GM21619 (cell line): ENCODE results near the gene TCF3.
"Not testable (repeated sequence)": the region's sequence is repeated elsewhere in the genome, so short reads cannot be mapped to it uniquely, and the experiment has no call there.

Experiments
- ATAC-seq: cut with Tn5 transposase; IDR thresholded peaks from one replicate; pipeline ENCODE4 v1.9.1; 2021; ENCODE audit not compliant: unreplicated experiment

TCF3 gene

DNA sequence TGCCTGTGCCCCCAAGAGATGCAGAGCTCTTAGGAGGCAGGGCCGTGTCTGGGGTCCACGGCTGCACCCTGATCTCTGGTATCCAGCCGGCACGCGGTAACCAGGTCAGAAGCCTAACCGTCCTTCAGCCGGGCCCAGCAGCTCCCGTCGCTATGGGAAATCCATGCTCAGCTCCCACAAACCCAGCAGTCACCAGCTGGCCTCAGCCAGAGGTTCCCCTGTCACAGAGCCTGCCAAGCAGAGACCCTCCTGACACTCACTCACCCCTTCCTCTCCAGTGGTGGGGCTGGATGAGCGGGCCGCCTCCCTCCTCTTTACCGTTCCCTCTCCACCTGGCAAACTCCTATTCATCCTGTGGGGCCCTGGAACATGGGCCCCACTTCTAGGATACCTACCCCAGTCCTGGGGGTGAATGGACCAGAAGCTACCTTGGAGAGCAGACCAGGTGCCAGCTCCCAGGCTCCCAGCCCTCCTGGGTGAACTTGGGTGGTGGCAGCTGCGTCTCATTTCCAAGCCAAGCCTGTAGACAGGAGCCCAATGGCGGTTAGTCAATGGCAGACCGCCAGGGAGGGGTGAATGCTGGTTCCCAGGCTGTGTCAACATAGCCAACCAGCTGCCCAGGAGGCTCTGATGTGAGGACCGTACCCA is 21.4 kb upstream of the TCF3 start:
- ATAC-seq: no peak

DNA sequence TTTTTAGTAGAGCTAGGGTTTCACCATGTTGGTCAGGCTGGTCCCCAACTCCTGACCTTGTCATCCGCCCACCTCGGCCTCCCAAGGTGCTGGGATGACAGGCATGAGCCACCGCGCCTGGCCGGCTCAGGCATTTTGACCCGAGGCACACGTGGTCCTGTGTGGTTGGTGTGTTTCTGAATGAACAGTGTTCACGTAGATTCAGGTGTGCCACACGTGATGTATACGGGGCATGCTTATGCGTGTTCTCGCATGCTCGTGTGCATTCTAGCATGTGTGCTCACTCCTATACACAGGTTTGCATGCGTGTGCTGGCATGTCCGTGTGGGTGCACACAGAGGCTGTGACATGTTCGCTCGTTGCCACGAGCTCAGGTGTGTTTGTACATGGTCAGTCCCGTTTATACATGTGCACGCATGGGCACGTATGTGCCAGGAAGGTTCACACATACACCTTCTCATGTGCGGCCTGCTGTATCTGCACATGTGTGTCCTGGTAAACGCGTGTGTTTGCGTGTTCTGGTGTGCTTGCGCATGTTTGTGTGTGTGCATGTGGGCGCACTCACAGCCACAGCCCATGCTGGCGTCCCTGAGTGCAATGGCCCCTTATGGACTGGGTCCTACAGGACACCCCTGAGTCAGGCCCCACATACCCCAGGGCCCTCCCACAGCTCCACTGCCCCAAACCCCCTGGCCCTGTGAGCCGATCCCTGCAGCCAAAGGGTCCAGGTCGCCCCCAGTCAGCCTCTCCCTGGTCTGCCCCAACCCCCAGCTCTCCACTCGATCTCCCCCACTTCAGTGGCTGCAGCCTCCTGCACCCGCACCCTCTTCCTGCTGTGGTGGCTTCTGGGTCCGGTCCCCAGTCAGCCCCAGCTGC is 20.6 kb upstream of the TCF3 start:
- no peak for ATAC-seq

DNA sequence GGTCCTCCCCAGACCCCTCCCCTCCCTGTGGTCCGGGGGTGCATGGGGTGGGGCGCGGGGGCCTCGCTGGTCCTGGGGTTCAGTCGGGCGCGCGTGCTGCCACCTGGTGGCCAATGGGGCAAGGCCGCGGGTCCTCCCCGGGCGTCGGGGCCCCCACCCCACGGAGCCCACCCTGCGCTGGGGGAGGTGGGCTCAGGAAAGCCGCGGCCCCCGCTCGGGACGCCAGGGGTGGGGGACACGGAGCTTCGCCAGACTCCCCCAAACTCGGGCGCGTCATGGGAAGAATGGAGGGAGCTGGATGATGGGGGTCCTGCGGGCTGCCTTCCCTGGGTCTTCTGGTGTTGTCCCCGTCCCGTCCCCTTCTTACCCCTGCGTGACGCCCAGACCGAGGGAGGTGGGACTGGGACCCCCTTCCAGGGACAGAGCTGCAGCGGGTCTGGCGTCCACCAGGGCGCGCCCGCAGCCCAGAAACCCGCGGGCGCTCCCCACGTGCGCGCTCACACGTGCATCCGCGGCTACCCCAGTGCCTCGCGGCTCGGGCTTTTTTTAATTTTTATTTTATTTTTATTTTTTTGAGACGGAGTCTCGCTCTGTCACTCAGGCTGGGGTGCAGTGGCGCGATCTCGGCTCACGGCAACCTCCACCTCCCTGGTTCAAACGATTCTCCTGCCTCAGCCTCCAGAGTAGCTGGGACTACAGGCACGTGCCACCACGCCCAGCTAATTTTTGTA is 19.8 kb upstream of the TCF3 start:
- ATAC-seq: no peak

DNA sequence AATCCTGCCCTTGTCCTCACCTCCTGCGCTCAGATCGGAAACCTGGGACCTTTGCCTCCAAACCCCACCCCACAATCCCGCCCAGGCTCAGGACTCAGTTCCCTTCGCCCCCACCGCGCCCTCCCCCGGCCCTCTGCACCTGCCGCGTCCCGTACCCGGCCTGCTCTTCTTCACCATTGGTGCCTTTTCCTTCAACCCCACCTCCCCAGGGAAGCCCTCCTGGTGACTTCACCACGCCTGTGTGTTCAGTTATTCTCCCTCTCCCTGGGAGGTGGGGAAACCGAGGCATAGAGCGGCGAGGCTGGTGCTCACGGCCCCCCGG is 19.3 kb upstream of the TCF3 start:
- ATAC-seq: no peak

DNA sequence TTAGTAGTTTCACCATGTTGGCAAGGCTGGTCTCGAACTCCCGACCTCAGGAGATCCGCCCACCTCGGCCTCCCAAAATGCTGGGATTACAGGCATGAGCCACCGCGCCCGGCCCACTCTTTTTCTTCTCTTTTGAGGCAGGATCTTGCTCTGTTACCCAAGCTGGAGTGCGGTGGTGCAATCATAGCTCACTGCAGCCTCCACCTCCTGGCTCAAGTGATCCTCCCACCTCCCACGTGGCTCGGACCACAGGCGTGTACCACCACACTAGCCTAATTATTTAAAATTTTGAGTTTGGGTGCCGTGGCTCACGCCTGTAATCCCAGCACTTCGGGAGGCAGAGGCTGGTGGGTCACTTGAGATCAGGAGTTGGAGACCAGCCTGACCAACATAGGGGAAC is 18.3 kb upstream of the TCF3 start:
- ATAC-seq: not testable (repeated sequence)

DNA sequence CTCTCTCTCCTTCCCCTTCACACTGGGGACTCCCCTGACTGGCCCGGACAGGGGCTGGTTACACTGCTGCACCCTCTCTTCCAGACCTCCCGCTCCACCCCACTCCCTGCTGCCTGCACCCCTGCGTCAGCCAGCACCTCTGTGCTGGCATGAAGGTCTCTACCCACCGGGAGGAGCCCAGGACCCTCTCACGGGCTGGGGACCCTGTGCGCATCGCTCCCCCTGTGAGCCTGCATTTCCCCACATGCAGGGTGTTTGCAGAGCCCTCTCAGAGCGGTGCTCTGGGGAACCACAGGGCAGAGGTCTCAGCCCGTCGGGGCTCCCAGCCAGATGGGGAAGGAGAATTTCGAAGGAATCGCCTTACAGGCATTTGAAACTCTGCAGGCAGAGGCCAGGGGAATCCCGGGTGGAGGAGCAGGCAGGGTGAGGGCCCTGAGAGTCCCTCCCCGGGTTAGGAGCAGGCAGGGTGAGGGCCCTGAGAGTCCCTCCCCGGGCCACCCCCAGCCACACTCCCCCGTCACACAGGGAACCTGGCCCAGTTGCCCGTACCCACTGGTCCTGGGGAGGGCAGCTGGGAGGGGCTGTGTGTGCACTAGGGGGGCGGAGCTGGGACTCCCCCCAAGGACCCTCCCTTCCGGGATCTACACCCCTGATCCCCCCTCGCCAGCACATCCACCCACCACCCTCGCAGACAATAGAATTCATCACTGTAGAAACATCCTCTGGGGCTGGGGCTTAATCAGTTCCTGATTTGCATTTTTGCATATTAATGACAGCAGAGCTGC is 16.3 kb upstream of the TCF3 start:
- ATAC-seq: no peak

DNA sequence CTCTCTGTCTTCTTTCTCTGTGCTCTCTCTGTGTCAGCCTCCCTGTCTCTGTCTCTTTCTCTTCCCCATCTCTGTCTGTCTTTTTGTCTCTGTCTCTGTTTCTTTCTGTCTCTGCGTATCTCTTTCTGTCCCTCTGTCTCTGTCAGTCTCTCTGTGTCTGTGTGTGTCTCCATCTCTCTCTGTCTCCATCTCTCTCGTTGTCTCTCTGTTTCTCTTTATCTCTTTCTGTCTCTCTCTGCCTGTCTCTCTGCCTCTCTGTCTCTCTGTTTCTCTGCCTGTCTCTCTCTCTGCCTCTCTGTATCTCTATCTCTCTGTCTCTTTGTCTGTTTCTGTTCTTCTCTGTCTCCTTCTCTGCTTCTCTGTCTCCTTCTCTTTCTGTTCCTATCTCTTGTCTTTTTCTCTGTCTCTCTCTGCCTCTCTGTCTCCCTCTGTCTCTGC is 15.7 kb upstream of the TCF3 start:
- no peak for ATAC-seq

DNA sequence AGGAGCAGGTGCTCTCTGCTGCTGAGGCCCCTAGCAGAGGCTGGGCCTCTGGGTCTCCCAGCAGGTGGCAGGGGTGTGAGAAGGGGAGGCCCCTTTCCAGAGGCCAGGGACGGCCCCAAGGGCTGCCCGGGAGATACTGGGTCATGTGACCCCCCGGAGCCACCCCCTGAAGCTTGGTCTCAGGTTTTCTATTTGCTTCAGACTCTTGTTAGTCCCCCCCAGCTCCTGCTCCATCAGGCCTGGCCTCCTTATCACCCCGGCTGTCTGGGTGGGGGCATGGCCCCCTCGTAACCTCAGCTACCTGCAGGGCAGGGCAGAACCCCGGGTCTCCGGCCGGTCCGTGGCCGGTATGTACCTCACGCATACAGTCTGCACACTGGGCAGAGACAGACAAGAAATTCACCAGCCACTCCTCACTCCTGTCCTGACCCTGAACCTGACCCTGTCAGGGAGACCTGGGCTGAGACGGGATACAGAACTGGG is 13.2 kb upstream of the TCF3 start:
- no peak for ATAC-seq

DNA sequence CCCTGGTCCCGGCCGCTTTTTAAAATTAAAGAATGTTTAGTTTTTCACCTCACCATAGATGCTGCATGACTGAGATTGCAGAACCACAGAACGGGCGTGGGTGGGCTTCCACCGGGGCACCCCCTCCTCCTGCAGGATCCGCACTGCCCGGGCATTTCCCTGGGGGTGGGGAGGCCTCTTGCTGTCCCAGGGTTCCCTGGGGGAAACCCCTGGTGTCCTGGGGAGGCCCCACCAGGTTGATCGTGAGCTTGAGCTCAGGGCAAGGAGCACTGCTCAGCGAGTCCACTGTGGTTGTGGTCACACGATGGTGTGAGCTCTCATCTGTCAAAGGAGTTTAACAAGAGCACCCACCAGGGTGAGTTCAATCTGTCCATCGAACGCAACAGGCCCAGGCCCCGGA is 11.4 kb upstream of the TCF3 start:
- ATAC-seq: no peak

DNA sequence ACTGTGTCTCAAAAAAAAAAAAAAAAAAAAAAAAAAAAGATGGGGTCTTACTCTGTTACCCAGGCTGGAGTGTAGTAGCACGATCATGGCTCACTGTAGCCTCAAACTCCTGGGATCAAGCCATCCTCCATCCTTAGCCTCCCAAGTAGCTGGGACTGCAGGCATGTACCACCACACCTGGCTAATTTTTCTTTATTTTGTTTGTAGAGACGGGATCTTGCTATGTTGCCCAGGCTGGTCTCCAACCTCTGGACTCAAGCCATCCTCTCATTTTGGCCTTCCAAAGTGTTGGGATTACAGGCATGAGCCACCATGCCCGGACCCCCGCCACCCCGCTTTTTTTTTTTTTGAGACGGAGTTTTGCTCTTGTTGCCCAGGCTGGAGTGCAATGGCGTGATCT is 10.8 kb upstream of the TCF3 start:
- ATAC-seq: not testable (repeated sequence)

DNA sequence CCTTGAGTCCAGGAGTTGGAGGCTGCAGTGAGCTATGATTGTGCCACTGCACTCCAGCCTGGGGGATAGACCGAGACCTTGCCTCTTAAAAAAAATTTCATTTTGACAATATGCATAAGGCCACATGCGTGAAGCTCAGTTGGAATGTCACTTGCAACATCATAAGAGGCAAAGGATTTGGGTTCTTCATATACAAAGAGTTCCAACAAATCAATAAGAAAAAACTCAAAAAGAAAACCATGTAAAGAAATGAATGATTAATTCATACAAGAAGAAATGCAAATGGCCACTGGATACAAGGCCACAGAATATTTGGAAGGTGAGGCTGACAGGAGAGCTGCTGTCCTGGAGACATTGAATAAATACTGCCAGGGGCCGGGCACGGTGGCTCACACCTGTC is 9.6 kb upstream of the TCF3 start:
- ATAC-seq: no peak

DNA sequence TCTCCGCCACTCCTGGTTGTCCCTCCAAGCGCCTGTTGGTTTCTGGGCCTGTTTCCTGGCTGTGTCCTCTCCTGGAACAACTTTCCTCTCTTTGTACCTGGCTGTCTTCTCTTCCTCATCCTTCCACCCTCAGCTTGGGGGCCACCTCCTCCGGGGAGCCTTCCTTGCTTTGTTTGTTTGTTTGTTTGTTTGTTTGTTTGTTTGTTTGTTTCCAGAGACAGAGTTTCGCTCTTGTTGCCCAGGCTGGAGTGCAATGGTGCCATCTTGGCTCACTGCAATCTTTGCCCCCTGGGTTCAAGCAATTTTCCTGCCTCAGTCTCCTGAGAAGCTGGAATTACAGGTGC is 6.6 kb upstream of the TCF3 start:
- no peak for ATAC-seq

DNA sequence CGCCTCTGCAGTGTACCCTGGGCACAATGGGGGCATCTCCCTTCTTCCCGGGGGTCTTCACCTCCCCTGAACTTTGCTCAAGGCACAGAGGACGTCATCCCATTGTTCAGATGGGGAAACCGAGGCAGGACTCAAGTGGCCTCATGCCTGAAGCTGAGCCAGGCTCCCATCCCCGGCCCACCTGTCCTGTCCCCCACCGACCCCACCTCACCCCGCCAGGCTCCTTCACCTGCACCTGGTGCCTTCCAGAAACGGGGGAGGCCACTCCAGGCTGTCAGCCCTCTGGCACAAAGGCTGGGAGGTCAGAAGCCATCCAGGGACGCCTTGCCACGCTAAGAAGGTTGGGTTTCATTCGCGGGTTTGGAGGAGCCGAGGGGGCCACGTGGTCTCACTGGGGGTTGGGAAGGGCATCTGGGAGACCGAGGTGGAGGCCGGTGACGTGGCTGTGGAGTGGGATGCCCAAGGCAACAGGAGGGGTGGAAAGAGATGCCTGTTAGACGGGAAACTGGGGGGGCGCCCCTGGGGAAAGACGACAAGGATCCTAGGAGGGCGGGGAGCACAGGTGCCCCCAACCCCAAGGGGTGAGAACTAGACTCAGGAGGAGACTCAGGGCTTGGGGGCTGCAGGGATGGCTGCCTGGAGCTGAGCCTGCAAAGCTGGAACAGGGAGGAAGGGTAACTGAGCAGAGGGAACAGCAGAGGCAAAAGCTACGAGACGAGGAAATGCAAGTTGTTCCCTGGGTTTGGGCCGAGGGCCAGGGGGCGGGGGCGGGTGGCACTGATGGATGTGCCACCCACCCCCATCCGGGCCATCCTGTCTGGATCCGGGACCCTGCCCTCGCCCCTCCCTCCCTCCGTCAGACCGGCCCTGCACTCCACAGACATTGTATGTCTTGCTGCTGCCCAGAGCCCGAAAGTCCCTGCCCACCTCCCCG is 6.0 kb upstream of the TCF3 start:
- ATAC-seq: no peak

DNA sequence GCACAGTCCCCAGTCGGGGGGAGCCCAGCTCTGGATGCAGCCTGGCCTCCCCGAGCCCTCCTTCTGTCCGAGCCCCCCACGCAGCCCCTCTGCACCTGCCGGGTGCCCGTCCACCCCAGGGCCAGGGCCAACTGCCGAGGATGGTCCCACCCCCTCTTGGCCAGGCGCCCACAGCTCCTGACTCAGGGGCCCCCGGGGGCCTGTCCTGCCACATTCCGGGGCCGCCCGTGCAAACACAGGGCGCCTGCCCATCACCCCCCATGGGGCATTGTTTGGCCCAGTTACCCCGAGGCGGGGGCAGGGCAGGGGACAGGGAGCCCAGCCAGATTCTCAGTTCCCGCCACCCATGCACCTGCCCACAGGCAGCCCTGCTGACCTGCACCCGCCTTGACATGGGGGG is 5.3 kb upstream of the TCF3 start:
- no peak for ATAC-seq

DNA sequence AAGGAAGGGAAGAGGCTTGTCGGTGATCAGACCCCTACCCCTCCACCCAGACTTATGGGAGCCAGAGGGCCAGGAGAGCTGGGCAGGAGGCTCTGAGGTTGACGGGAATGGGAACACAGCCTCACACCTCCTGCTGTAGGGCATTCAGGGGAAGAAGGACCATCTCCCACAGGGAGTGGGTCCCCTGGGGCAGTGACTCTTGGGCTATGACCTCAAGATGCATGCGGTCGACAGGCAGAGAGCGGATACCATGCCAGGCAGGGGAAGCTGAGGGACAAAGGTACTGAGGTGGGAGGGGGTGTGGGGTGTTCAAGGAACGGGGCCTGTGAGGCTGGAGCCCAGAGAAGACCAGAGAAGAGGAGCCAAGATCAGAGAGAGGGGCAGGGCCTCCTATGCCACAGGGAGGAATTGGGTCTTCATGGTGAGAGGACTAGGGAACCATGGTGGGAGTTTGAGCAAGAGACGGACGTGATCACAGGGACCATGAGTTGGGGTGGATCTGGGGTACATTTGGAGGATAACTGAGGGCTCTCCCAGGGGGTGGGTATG is 4.6 kb upstream of the TCF3 start:
- no peak for ATAC-seq

DNA sequence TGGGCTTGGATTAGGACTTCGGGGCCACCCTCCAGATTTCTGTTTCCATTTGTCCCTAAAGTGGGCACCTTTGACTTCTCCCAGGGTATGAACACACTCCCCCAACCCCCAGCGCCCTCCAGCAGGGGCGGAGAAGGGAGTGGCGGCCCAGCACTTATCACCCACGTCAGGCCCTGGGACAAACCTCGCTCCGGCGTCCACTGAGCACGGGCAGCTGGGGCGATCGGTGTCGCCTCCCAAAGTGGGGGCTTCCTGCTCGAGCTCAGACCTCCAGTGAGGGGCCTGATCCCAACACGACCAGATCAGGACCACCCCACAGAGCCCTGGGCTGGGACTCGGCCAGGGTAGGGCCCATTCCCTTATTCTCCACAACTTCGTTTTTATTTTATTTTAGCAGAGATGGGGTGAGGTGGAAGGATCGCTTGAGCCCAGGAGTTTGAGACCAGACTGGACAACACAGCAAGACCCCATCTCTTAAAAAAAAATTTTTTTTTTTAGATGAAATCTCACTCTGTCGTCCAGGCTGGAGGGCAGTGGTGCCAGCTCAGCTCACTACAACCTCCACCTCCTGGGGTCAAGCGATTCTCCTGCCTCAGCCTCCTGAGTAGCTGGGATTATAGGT is 3.7 kb upstream of the TCF3 start:
- ATAC-seq: no peak

DNA sequence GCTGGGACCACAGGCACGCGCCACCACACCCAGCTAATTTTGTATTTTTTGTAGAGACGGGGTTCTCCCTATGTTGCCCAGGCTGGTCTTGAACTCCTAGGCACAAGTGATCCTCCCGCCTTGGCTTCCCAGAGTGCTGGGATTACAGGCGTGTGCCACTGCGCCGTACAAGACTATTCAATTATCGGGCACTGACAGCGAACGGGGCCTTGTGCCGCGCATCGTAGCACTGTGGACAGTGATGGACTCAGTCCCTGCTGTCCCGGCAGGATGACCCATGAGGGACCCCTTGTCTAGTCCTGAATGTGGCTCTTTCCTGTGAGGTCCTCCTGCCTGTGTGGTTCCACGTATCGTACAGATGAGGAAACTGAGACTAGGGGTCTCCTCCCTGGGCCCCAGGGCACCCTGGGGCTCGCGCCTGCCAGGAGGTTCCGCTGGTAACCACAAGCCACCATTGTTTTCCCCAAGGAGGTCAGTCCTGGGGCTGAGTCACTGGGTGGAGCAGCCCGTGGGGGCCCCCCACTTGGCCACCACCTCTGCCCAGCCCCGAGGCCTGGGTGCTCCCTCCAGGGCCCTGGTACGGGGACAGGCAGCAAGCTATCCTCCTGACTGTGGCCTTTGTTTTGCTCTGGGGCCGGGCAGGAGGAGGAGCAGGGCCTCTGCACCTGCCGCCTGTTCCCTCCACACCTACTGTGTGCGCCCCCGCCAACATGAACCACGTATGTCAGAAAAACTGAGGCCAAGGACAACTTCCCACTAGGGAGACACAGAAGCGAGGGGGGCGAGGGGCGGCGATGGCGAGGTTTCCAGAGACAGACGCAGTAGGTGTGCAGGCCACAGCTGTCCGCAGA is 2.9 kb upstream of the TCF3 start:
- ATAC-seq: no peak

DNA sequence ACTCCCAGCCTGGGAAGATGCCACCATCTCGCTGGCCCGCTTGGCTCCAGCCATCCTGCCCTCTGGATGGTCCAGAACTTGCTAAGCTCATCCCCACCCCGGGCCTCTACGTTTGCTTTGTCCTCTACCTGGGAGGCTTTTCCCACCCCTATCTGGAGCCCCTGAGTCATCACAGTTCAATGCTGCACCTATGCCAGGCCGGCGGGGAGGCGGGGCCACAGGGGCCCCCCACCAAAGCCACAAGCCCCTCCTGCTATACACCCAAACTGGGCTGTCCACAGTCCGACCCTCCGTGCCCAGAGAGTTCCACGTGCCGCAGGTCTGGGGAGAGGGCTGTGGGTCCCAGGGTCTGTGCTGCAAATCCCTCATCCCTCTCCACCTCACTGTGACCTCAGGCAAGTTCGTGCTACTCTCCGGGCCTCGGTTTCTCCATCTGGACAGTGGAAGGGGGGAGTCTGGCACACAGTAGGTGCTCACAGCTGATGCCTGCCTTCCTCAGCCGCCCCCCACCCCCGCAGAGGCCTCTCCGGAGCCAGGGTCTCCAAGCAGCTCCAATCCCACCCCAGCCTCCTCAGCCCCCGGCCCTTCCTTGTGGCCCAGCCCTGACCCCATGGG is 1.9 kb upstream of the TCF3 start:
- no peak for ATAC-seq
